GM12878 (cell line): ENCODE results near the gene ZNF124. TPM values are rescaled to one million over a fixed set of nuclear protein-coding genes. Genes with fewer than 3 reads are reported as not detected.
"Not testable (repeated sequence)": the region's sequence is repeated elsewhere in the genome, so short reads cannot be mapped to it uniquely, and the experiment has no call there.

ENCODE experiments used
- ATAC-seq: fragments of 200-7000 bp; cut with Tn5 transposase; 3 replicates; pipeline ENCODE4 v1.9.1; 2020; ENCODE audit warnings: mild to moderate bottlenecking, moderate library complexity
- BruUV-seq: library from RNA; stranded (reverse); fragments of 400-500 nt; replicated peaks from 2 replicates; lab custom pipeline; 2021; lab: Mats Ljungman, UMichigan
- CTCF ChIA-PET: fragments of 300-600 bp; sonication (Branson Sonifier 250); formaldehyde crosslinking; extraction: SDS; loops from one replicate; lab custom pipeline; 2021; ENCODE audit warnings: inconsistent platforms; lab: Yijun Ruan, JAX
- POLR2A ChIA-PET: fragments of 350-600 bp; formaldehyde crosslinking; extraction: SDS; loops from one replicate; lab custom pipeline; 2021; ENCODE audit warnings: inconsistent platforms; lab: Charles Lee
- RAD21 ChIA-PET: fragments of 300-600 bp; sonication (Branson Sonifier 250); formaldehyde crosslinking; loops from one replicate; lab custom pipeline; 2023; ENCODE audit warnings: antibody characterized with exemption; ENCODE audit not compliant: unreplicated experiment; lab: Charles Lee
- SMC1A ChIA-PET: fragments of 300-600 bp; sonication (Branson Sonifier 250); formaldehyde crosslinking; loops from one replicate; lab custom pipeline; 2023; ENCODE audit not compliant: unreplicated experiment, uncharacterized antibody; lab: Charles Lee
- DNase-seq: peaks from one replicate; pipeline ENCODE4 v3.0.0-alpha.2; 2011; ENCODE audit warnings: low read depth, low spot score
- FAIRE-seq: peaks from 3 replicates; lab custom pipeline; 2011; peaks lifted over from hg19 to GRCh38; lab: Jason Lieb, UNC
- H2AFZ ChIP-seq: 2 replicates; pipeline ENCODE4 v1.6.0; 2011; ENCODE audit warnings: low read depth, low read length, control low read depth; ENCODE audit not compliant: control insufficient read depth
- H3K27ac ChIP-seq: 2 replicates; pipeline ENCODE4 v1.5.1; 2011; ENCODE audit warnings: control low read depth; ENCODE audit not compliant: control insufficient read depth, insufficient read depth
- H3K27me3 ChIP-seq, 2 experiments: replicated peaks in 1 of 2; 2 replicates each; pipeline versions ENCODE4 v1.6.0 to v1.6.1; 2011; ENCODE audit warnings: low read length in 1 of 2; ENCODE audit not compliant: control insufficient read depth in 2 of 2, insufficient read depth in 2 of 2
- H3K36me3 ChIP-seq, 2 experiments: 2 replicates each; pipeline ENCODE4 v1.5.1; 2011; ENCODE audit warnings: low read length in 1 of 2; ENCODE audit not compliant: control insufficient read depth in 2 of 2, insufficient read depth in 2 of 2
- H3K4me1 ChIP-seq: 2 replicates; pipeline ENCODE4 v1.6.1; 2011; ENCODE audit warnings: mild to moderate bottlenecking, low read length, moderate library complexity, mixed read lengths; ENCODE audit not compliant: control insufficient read depth, insufficient read depth
- H3K4me2 ChIP-seq: 2 replicates; pipeline ENCODE4 v1.6.0; 2011; ENCODE audit warnings: control low read depth; ENCODE audit not compliant: control insufficient read depth, insufficient read depth
- H3K4me3 ChIP-seq: fragments of 200-600 bp; sonication (generic); 2 replicates; pipeline ENCODE4 v1.5.1; 2016
- H3K79me2 ChIP-seq: 2 replicates; pipeline ENCODE4 v1.6.0; 2011; ENCODE audit warnings: low read length; ENCODE audit not compliant: control insufficient read depth, insufficient read depth
- H3K9ac ChIP-seq: 2 replicates; pipeline ENCODE4 v1.8.0; 2011; ENCODE audit warnings: low read length, control low read depth, mixed read lengths; ENCODE audit not compliant: control insufficient read depth, insufficient read depth
- H3K9me3 ChIP-seq: replicated peaks from 3 replicates; pipeline ENCODE4 v1.5.1; 2011; ENCODE audit warnings: mild to moderate bottlenecking, low read length; ENCODE audit not compliant: control insufficient read depth, insufficient read depth
- H4K20me1 ChIP-seq: 2 replicates; pipeline ENCODE4 v1.6.0; 2011; ENCODE audit not compliant: control insufficient read depth, insufficient read depth
- EP300 ChIP-seq, 2 experiments: fragments of 150-350 bp in 1 of 2; IDR thresholded peaks; 2 replicates each; pipeline ENCODE4 v1.6.1; 2011 to 2012; ENCODE audit warnings: low read depth in 2 of 2, low read length in 2 of 2, borderline replicate concordance in 1 of 2, improper control_type of control experiment in 1 of 2, inconsistent platforms in 1 of 2; ENCODE audit not compliant: control insufficient read depth in 1 of 2
- NR2F1 ChIP-seq: fragments of 450-650 bp; conservative IDR thresholded peaks from 2 replicates; pipeline ENCODE4 v1.6.1; 2017; ENCODE audit warnings: mild to moderate bottlenecking
- POLR2A ChIP-seq: IDR thresholded peaks from 2 replicates; pipeline ENCODE4 v1.6.1; 2011; ENCODE audit warnings: low read depth, mild to moderate bottlenecking, low read length
- WGBS: methylation state at CpG from one replicate; pipeline ENCODE4 v1.1.6; 2016; ENCODE audit warnings: low lambda C conversion rate; ENCODE audit not compliant: insufficient replicate concordance, insufficient coverage; ENCODE audit errors: missing lambda C conversion rate; 5-methylcytosine and 5-hydroxymethylcytosine counted together
- in situ Hi-C: fragments of 300-500 bp; cut with MboI; formaldehyde crosslinking; loops from 9 replicates; pipeline ENCODE4 v1.14.3; 2018; ENCODE audit warnings: mixed read lengths
- intact Hi-C: fragments of 100-400 bp; cut with micrococcal nuclease; formaldehyde crosslinking; loops from one replicate; pipeline ENCODE4 v1.14.2; 2022; ENCODE audit not compliant: unreplicated experiment
- polyA plus RNA-seq, 11 experiments: library from polyadenylated mRNA; depleted of rRNA in 4 of 11; unstranded in 6 of 11; stranded (reverse) in 5 of 11; fragments of >200 nt; fragmentation: Nextera tagmentation in 4 of 11; fragmentation: Illumina TruSeq in 1 of 11; extraction: Ambion mirVana in 4 of 11; extraction: Trizol in 1 of 11; gene quantifications; 1 replicate in 1 of 11; 2 replicates in 10 of 11; pipeline versions ENCODE4 v1.2.1 to v1.2.3, GENCODE V29; 2011 to 2016; ENCODE audit warnings: inconsistent platforms in 2 of 11, missing spikeins in 2 of 11, low read depth in 1 of 11
- total RNA-seq, 4 experiments: library from RNA; depleted of rRNA in 3 of 4; stranded (reverse); fragments of >200 nt in 3 of 4; fragmentation: Illumina TruSeq in 1 of 4; extraction: Trizol in 1 of 4; gene quantifications; 2 replicates each; pipeline versions ENCODE4 v1.2.1 to v1.2.3, GENCODE V29; 2013 to 2021

The ZNF124 gene
- total and polyA plus RNA-seq, 10 of the 15 experiments (the other 5 are each of a cell fraction or from before 2014, with no cell fraction given), result 6.8 to 37.5 (median 12.5) TPM

GRCh38 chr1:247147781-247148180 is 24.0 kb downstream of the ZNF124 start:
- intact Hi-C loops (no loop called here), in situ Hi-C loops (no loop called here)
- ChIA-PET RAD21 (no interaction called here), CTCF (no interaction called here), POLR2A (no interaction called here), SMC1A (no interaction called here)
- no peak overlapping the region for H3K4me2 ChIP-seq
- no peaks in the 10 kb centered on the region for H3K27me3 ChIP-seq
- H3K4me3 ChIP-seq, result no peak overlapping the region
- no peaks in the 10 kb centered on the region for H4K20me1 ChIP-seq
- H3K36me3 ChIP-seq, result peaks cover 0 to 3% of the 10 kb centered on the region in 2 experiments; a peak in 1 of 4 replicates
- peaks cover 42% of the 10 kb centered on the region for H3K9me3 ChIP-seq
- no peaks in the 10 kb centered on the region for H3K4me1 ChIP-seq
- H3K27ac ChIP-seq, result no peak overlapping the region
- H2AFZ ChIP-seq, result no peak overlapping the region
- H3K79me2 ChIP-seq, result no peaks in the 10 kb centered on the region; the same call in 1 of the 2 replicates
- ATAC-seq, result no peak
- BruUV-seq, result TSS peak; percentile 26
- 100% methylated on average over 2 of the region's 2 CpGs for WGBS
- DNase-seq, result no peak
- no peak overlapping the region for H3K9ac ChIP-seq
- FAIRE-seq, result no peak
- TF ChIP-seq EP300 (IDR thresholded peaks at IDR 0.05; ENCODE audit: borderline replicate concordance in 1 of 2, control insufficient read depth in 1 of 2, low read depth in 2 of 2, low read length in 2 of 2) (no peak), POLR2A (no peak; the same call in 1 of the 2 replicates), NR2F1 (no peak)

- H3K36me3 ChIP-seq, H3K4me1 ChIP-seq, intact Hi-C loops, H3K4me3 ChIP-seq, H3K27ac ChIP-seq, in situ Hi-C loops, H2AFZ ChIP-seq, ATAC-seq, H4K20me1 ChIP-seq, H3K9ac ChIP-seq, BruUV-seq, DNase-seq, H3K79me2 ChIP-seq, RAD21 ChIA-PET, H3K4me2 ChIP-seq, FAIRE-seq, H3K27me3 ChIP-seq: not testable (repeated sequence)
- SMC1A ChIA-PET, result interaction anchor here (0.7 to 1.3 kb wide), 2 partner anchors 8 to 111 kb away, joined by 3 to 4 read pairs; no protein-coding TSS in a partner anchor
- peaks cover 42% of the 10 kb centered on the region for H3K9me3 ChIP-seq
- CTCF ChIA-PET, result interaction anchor here (0.6 to 1.0 kb wide), 2 partner anchors 21 to 123 kb away, joined by 3 read pairs; no protein-coding TSS in a partner anchor
- POLR2A ChIA-PET, result interaction anchor here (0.7 to 1.4 kb wide), 2 partner anchors 9 to 1039 kb away, joined by 3 to 4 read pairs; no protein-coding TSS in a partner anchor
- over 99% methylated on average over 8 of the region's 10 CpGs for WGBS
These were observed 24.7 kb downstream of the ZNF124 start for GRCh38 chr1:247147120-247147519.
